GM12891 (cell line): ENCODE results near the gene CREB3L2.

Source experiments
- POLR2AphosphoS5 ChIP-seq: IDR thresholded peaks from 2 replicates; pipeline ENCODE4 v1.6.1; 2011; ENCODE audit warnings: low read depth, low read length, control low read depth
- TAF1 ChIP-seq: IDR thresholded peaks from 2 replicates; pipeline ENCODE4 v1.6.1; 2011; ENCODE audit warnings: low read depth, low read length, control low read depth

DNA sequence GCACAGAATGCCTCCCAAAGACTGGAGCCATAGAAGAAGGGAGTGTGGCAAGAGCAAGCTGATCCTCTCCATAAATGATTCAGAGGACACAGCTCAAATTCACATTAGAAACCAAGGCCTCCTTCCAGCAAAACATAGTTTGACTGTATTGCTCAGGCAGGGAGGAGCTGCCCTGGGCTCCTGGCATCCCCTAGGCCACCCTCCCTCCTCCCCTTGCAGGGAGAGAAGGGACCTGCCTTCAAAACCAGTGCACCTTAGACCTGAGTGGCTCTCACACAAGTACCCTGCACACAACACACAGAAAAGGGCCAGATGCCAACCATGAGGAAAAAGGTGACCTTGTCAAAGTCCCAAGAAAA, 64.7 kb downstream of the CREB3L2 start:
- TF ChIP-seq POLR2AphosphoS5 (no peak), TAF1 (no peak)
